ENCODE data around the gene TNFRSF4.
"Not testable (repeated sequence)": the region's sequence is repeated elsewhere in the genome, so short reads cannot be mapped to it uniquely, and the experiment has no call there.

TNFRSF4 gene

GRCh38 chr1:1213345-1214265 lies at the start of gene TNFRSF4:
TSS of gene TNFRSF4 (minus strand) at chr1:1214153. CDS start at chr1:1214127, 26 bp downstream.
- peak; percentile 54 for DNase-seq

GRCh38 chr1:1262758-1263157 lies 48.8 kb upstream of the TNFRSF4 start:
- DNase-seq: no peak

- no peak for DNase-seq
These were observed 48.1 kb upstream of the TNFRSF4 start for GRCh38 chr1:1262071-1262470.

- no peak for DNase-seq
These were observed 47.0 kb upstream of the TNFRSF4 start for GRCh38 chr1:1260843-1261560.

- no peak for DNase-seq
These were observed 46.1 kb upstream of the TNFRSF4 start for GRCh38 chr1:1259951-1260600.

- DNase-seq: no peak
These were observed 45.6 kb upstream of the TNFRSF4 start for GRCh38 chr1:1259540-1259939.

- DNase-seq: no peak
These were observed 45.2 kb upstream of the TNFRSF4 start for GRCh38 chr1:1259119-1259488.

GRCh38 chr1:1256956-1257871 lies 43.3 kb upstream of the TNFRSF4 start:
- DNase-seq: no peak

GRCh38 chr1:1255611-1256010 lies 41.7 kb upstream of the TNFRSF4 start:
- no peak for DNase-seq

- DNase-seq: no peak
These were observed 41.1 kb upstream of the TNFRSF4 start for GRCh38 chr1:1255078-1255477.

GRCh38 chr1:1254667-1254998 lies 40.7 kb upstream of the TNFRSF4 start:
- DNase-seq: no peak

- no peak for DNase-seq
These were observed 40.2 kb upstream of the TNFRSF4 start for GRCh38 chr1:1253972-1254666.

GRCh38 chr1:1253314-1253713 lies 39.4 kb upstream of the TNFRSF4 start:
- DNase-seq: no peak

- peak; percentile 67 for DNase-seq
These were observed 36.9 kb upstream of the TNFRSF4 start for GRCh38 chr1:1250786-1251284.

- not testable (repeated sequence) for DNase-seq
These were observed 34.3 kb upstream of the TNFRSF4 start for GRCh38 chr1:1248009-1248913.

- DNase-seq: no peak
These were observed 33.5 kb upstream of the TNFRSF4 start for GRCh38 chr1:1247341-1247913.

- DNase-seq: no peak
These were observed 32.8 kb upstream of the TNFRSF4 start, which contains the start of gene C1QTNF12 for GRCh38 chr1:1246577-1247340. TSS of gene C1QTNF12 (minus strand) at chr1:1246722. CDS start at chr1:1246690, 32 bp downstream.

- DNase-seq: no peak
These were observed 32.0 kb upstream of the TNFRSF4 start for GRCh38 chr1:1245817-1246576.

Measured in CD4-positive, alpha-beta T cell treated with Interleukin-12 subunit alpha and Interleukin-12 subunit beta, for 1 hour (primary cell).